Endothelial cell (in vitro differentiated cells): ENCODE data around the gene KCNIP1. TPM values are rescaled to one million over a fixed set of nuclear protein-coding genes. Genes with fewer than 3 reads are reported as not detected.

Experiments used
- DNase-seq: peaks from one replicate; pipeline ENCODE4 v3.0.0; 2021; ENCODE audit warnings: low spot score
- H3K27ac Mint-ChIP-seq: one replicate; pipeline ENCODE4 v1.8.0; 2021; ENCODE audit warnings: mixed read lengths, inconsistent platforms; ENCODE audit not compliant: unreplicated experiment
- H3K27me3 Mint-ChIP-seq: one replicate; pipeline ENCODE4 v1.8.0; 2021; ENCODE audit warnings: mild to moderate bottlenecking, moderate library complexity, mixed read lengths, inconsistent platforms; ENCODE audit not compliant: unreplicated experiment
- H3K36me3 Mint-ChIP-seq: one replicate; pipeline ENCODE4 v1.8.0; 2021; ENCODE audit warnings: mild to moderate bottlenecking, low read depth, mixed read lengths, inconsistent platforms; ENCODE audit not compliant: unreplicated experiment
- H3K4me1 Mint-ChIP-seq: one replicate; pipeline ENCODE4 v1.8.0; 2021; ENCODE audit warnings: mild to moderate bottlenecking, mixed read lengths, inconsistent platforms; ENCODE audit not compliant: unreplicated experiment
- H3K4me3 Mint-ChIP-seq: one replicate; pipeline ENCODE4 v1.8.0; 2021; ENCODE audit warnings: mild to moderate bottlenecking, mixed read lengths, inconsistent platforms; ENCODE audit not compliant: unreplicated experiment
- H3K9me3 Mint-ChIP-seq: one replicate; pipeline ENCODE4 v1.8.0; 2021; ENCODE audit warnings: mixed read lengths, inconsistent platforms; ENCODE audit not compliant: unreplicated experiment
- total RNA-seq: library from RNA; stranded (reverse); fragmentation: NEBNext Ultra II Directional; extraction: Animal tissue kit (Norgen Biotek cat#: 25700); gene quantifications from one replicate; pipeline ENCODE4 v1.2.1, GENCODE V29; 2021; ENCODE audit not compliant: unreplicated experiment
- TF ChIP-seq, protein P1 (sequence below): fragments of 200-600 bp; sonication (generic); IDR thresholded peaks from one replicate; pipeline ENCODE4 v1.5.0; 2021; ENCODE audit warnings: antibody characterized with exemption; ENCODE audit not compliant: unreplicated experiment

KCNIP1 gene
- total RNA-seq, 1 donor from 2014 or later: 6.1 TPM

GRCh38 chr5:170655476-170655875 is 151.7 kb downstream of the KCNIP1 start:
- TF ChIP-seq, protein P1, sequence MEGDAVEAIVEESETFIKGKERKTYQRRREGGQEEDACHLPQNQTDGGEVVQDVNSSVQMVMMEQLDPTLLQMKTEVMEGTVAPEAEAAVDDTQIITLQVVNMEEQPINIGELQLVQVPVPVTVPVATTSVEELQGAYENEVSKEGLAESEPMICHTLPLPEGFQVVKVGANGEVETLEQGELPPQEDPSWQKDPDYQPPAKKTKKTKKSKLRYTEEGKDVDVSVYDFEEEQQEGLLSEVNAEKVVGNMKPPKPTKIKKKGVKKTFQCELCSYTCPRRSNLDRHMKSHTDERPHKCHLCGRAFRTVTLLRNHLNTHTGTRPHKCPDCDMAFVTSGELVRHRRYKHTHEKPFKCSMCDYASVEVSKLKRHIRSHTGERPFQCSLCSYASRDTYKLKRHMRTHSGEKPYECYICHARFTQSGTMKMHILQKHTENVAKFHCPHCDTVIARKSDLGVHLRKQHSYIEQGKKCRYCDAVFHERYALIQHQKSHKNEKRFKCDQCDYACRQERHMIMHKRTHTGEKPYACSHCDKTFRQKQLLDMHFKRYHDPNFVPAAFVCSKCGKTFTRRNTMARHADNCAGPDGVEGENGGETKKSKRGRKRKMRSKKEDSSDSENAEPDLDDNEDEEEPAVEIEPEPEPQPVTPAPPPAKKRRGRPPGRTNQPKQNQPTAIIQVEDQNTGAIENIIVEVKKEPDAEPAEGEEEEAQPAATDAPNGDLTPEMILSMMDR: no peak

GRCh38 chr5:170655920-170656319 is 152.1 kb downstream of the KCNIP1 start:
- Mint-ChIP-seq H3K36me3 (no peaks in the 10 kb centered on the region), H3K27ac (no peak overlapping the region), H3K27me3 (peaks cover 3% of the 10 kb centered on the region), H3K9me3 (no peaks in the 10 kb centered on the region), H3K4me3 (no peak overlapping the region), H3K4me1 (peaks cover 3% of the 10 kb centered on the region)
- TF ChIP-seq, protein P1: no peak
- DNase-seq: no peak

More at GRCh38 chr5:170655476-170655875, 151.7 kb downstream of the KCNIP1 start:
- Mint-ChIP-seq H3K27me3 (peaks cover 3% of the 10 kb centered on the region), H3K4me1 (peaks cover 3% of the 10 kb centered on the region), H3K4me3 (no peak overlapping the region), H3K9me3 (no peaks in the 10 kb centered on the region), H3K36me3 (no peaks in the 10 kb centered on the region), H3K27ac (no peak overlapping the region)
- no peak for DNase-seq

- no peak for DNase-seq
- Mint-ChIP-seq H3K4me1 (peaks cover 3% of the 10 kb centered on the region), H3K9me3 (no peaks in the 10 kb centered on the region), H3K27me3 (peaks cover 3% of the 10 kb centered on the region), H3K27ac (no peak overlapping the region), H3K4me3 (no peak overlapping the region), H3K36me3 (no peaks in the 10 kb centered on the region)
- TF ChIP-seq, protein P1: no peak
Observed at GRCh38 chr5:170656346-170656745, 152.5 kb downstream of the KCNIP1 start.

DNA sequence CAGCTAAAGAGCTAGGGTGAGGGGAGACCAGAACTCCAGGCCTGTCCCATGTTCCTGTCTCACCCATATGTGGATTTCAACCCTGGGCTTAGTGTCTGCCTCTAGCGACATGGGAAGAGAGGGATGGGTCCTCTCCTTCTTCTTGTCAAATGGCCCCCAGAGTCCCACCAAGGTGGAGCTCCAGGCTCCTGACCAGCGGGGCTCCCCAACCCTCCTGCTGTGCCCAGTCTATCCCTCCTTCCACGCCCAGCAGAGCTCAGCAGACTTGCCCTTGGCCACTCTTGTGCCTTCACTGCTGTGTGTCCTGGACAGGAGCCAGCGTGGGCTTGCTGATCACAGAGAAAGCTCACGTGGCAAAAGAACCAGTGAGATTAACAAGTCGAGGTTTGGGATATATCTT is 156.7 kb downstream of the KCNIP1 start:
- Mint-ChIP-seq H3K36me3 (no peaks in the 10 kb centered on the region), H3K27me3 (no peaks in the 10 kb centered on the region), H3K4me1 (no peaks in the 10 kb centered on the region), H3K9me3 (no peaks in the 10 kb centered on the region), H3K4me3 (no peak overlapping the region), H3K27ac (no peak overlapping the region)
- TF ChIP-seq, protein P1: no peak
- DNase-seq: no peak

GRCh38 chr5:170662966-170663365 is 159.1 kb downstream of the KCNIP1 start:
- TF ChIP-seq, protein P1: no peak
- no peaks in the 10 kb centered on the region for H3K36me3 Mint-ChIP-seq
- no peaks in the 10 kb centered on the region for H3K4me1 Mint-ChIP-seq
- no peak overlapping the region for H3K4me3 Mint-ChIP-seq
- no peaks in the 10 kb centered on the region for H3K27me3 Mint-ChIP-seq
- no peak for DNase-seq
- H3K9me3 Mint-ChIP-seq: no peaks in the 10 kb centered on the region
- H3K27ac Mint-ChIP-seq: no peak overlapping the region
